IMR-90 (cell line): ENCODE data around the gene NKAIN2. TPM values are rescaled to one million over a fixed set of nuclear protein-coding genes. Genes with fewer than 3 reads are reported as not detected.

ENCODE experiments used
- ATAC-seq: fragments of 200-7000 bp; cut with Tn5 transposase; 2 replicates; pipeline ENCODE4 v1.9.1; 2020; ENCODE audit warnings: low read depth, mild to moderate bottlenecking, moderate library complexity
- BruUV-seq: library from RNA; stranded (reverse); fragments of 400-500 nt; replicated peaks from 2 replicates; lab custom pipeline; 2021; lab: Mats Ljungman, UMichigan
- CTCF ChIA-PET: fragments of 300-600 bp; formaldehyde crosslinking; extraction: SDS; loops from one replicate; lab custom pipeline; 2021; ENCODE audit warnings: antibody characterized with exemption; lab: Yijun Ruan, JAX
- POLR2A ChIA-PET: fragments of 300-600 bp; sonication (Branson Sonifier 250); formaldehyde crosslinking; loops from one replicate; lab custom pipeline; 2022; ENCODE audit warnings: antibody characterized with exemption; ENCODE audit not compliant: unreplicated experiment; lab: Charles Lee
- DNase-seq: peaks from one replicate; pipeline ENCODE4 v3.0.0; 2013
- H2AFZ ChIP-seq: replicated peaks from 2 replicates; pipeline ENCODE3; 2013; ENCODE audit warnings: low read length, mild to moderate bottlenecking; ENCODE audit not compliant: poor library complexity
- H2AK5ac ChIP-seq: 2 replicates; pipeline ENCODE4 v1.6.1; 2013; ENCODE audit warnings: low read depth, low read length, inconsistent platforms
- H2AK9ac ChIP-seq: replicated peaks from 2 replicates; pipeline ENCODE3; 2013; ENCODE audit warnings: mild to moderate bottlenecking, low read depth, low read length, moderate library complexity; ENCODE audit not compliant: poor library complexity
- H2BK120ac ChIP-seq: 2 replicates; pipeline ENCODE4 v1.6.1; 2013; ENCODE audit warnings: low read depth, low read length, inconsistent platforms
- H2BK15ac ChIP-seq: 3 replicates; pipeline ENCODE4 v1.6.1; 2013; ENCODE audit warnings: low read depth, low read length, inconsistent platforms
- H2BK20ac ChIP-seq: 2 replicates; pipeline ENCODE4 v1.6.1; 2013; ENCODE audit warnings: low read depth, mild to moderate bottlenecking, inconsistent platforms, low read length, moderate library complexity
- H2BK5ac ChIP-seq: 2 replicates; pipeline ENCODE4 v1.6.1; 2013; ENCODE audit warnings: mild to moderate bottlenecking, low read depth, low read length, inconsistent platforms; ENCODE audit not compliant: poor library complexity, severe bottlenecking
- H3K14ac ChIP-seq: replicated peaks from 2 replicates; pipeline ENCODE4 v1.6.1; 2013; ENCODE audit warnings: low read depth, low read length, inconsistent platforms
- H3K18ac ChIP-seq: 2 replicates; pipeline ENCODE4 v1.6.1; 2013; ENCODE audit warnings: low read depth, low read length, control low read depth
- H3K23ac ChIP-seq: 2 replicates; pipeline ENCODE4 v1.6.1; 2013; ENCODE audit warnings: low read depth, low read length, inconsistent platforms
- H3K27ac ChIP-seq: 2 replicates; pipeline ENCODE4 v1.5.1; 2013; ENCODE audit warnings: mild to moderate bottlenecking, control low read depth, low read length; ENCODE audit not compliant: insufficient read depth
- H3K27me3 ChIP-seq: 2 replicates; pipeline ENCODE4 v1.6.1; 2013; ENCODE audit warnings: low read length; ENCODE audit not compliant: control insufficient read depth, insufficient read depth
- H3K36me3 ChIP-seq: 2 replicates; pipeline ENCODE4 v1.6.1; 2013; ENCODE audit warnings: low read length, mixed read lengths; ENCODE audit not compliant: control insufficient read depth, insufficient read depth
- H3K4ac ChIP-seq: 2 replicates; pipeline ENCODE4 v1.6.1; 2013; ENCODE audit warnings: low read depth, low read length, inconsistent platforms
- H3K4me1 ChIP-seq: 2 replicates; pipeline ENCODE4 v1.6.1; 2013; ENCODE audit warnings: low read length, mixed read lengths; ENCODE audit not compliant: control insufficient read depth, insufficient read depth
- H3K4me2 ChIP-seq: 2 replicates; pipeline ENCODE4 v1.6.1; 2013; ENCODE audit warnings: low read depth, mild to moderate bottlenecking, control low read depth, low read length, moderate library complexity
- H3K4me3 ChIP-seq: 2 replicates; pipeline ENCODE4 v1.5.1; 2013; ENCODE audit warnings: low read depth, mild to moderate bottlenecking, control low read depth, low read length, moderate library complexity; ENCODE audit not compliant: insufficient read depth
- H3K56ac ChIP-seq: 2 replicates; pipeline ENCODE4 v1.6.1; 2013; ENCODE audit warnings: low read length, inconsistent platforms; ENCODE audit not compliant: insufficient read depth; ENCODE audit errors: extremely low read depth
- H3K79me1 ChIP-seq, 2 experiments: 2 replicates each; pipeline ENCODE4 v1.6.1; 2013; ENCODE audit warnings: low read length in 2 of 2, inconsistent platforms in 1 of 2, low read depth in 1 of 2
- H3K9ac ChIP-seq: 2 replicates; pipeline ENCODE4 v1.6.1; 2013; ENCODE audit warnings: low read depth, low read length, control low read depth
- H3K9me1 ChIP-seq: 2 replicates; pipeline ENCODE4 v1.6.1; 2013; ENCODE audit warnings: low read length, inconsistent platforms; ENCODE audit not compliant: insufficient read depth
- H3K9me3 ChIP-seq: 2 replicates; pipeline ENCODE4 v1.6.1; 2013; ENCODE audit warnings: low read length; ENCODE audit not compliant: control insufficient read depth, insufficient read depth
- H4K20me1 ChIP-seq: 2 replicates; pipeline ENCODE4 v1.6.1; 2013; ENCODE audit warnings: low read length, inconsistent platforms; ENCODE audit not compliant: insufficient read depth
- H4K5ac ChIP-seq: 2 replicates; pipeline ENCODE4 v1.6.1; 2013; ENCODE audit warnings: mild to moderate bottlenecking, low read depth, low read length, control low read depth
- H4K8ac ChIP-seq, 2 experiments: 2 replicates each; pipeline ENCODE4 v1.6.1; 2013; ENCODE audit warnings: low read depth in 2 of 2, low read length in 2 of 2, control low read depth in 1 of 2, inconsistent platforms in 1 of 2
- H4K91ac ChIP-seq: 2 replicates; pipeline ENCODE4 v1.6.1; 2013; ENCODE audit warnings: low read depth, low read length, inconsistent platforms; ENCODE audit not compliant: insufficient read depth
- BHLHE40 ChIP-seq: fragments of 150-350 bp; IDR thresholded peaks from 2 replicates; pipeline ENCODE4 v1.6.1; 2016; ENCODE audit warnings: mild to moderate bottlenecking, low read depth, low read length
- RFX5 ChIP-seq: IDR thresholded peaks from 2 replicates; pipeline ENCODE4 v1.8.0; 2012; ENCODE audit warnings: low read depth, mild to moderate bottlenecking, low read length, moderate library complexity
- USF2 ChIP-seq: fragments of 150-350 bp; IDR thresholded peaks from 2 replicates; pipeline ENCODE4 v1.6.1; 2017; ENCODE audit warnings: mild to moderate bottlenecking, antibody characterized with exemption, low read length, low read depth
- WGBS, 2 experiments: methylation state at CpG; one replicate each; pipeline versions ENCODE4 v1.1.5 to v1.1.7; 2013; ENCODE audit warnings: missing lambda C conversion rate in 2 of 2; ENCODE audit not compliant: insufficient read length in 1 of 2; ENCODE audit errors: extremely low coverage in 2 of 2; 5-methylcytosine and 5-hydroxymethylcytosine counted together
- dilution Hi-C: fragments of 300-500 bp; cut with HindIII; formaldehyde crosslinking; loops from one replicate; pipeline ENCODE4 v1.14.3; 2018; ENCODE audit warnings: low sequenced_read_pairs; ENCODE audit not compliant: unreplicated experiment
- in situ Hi-C: fragments of 300-500 bp; cut with MboI; formaldehyde crosslinking; loops from 3 replicates; pipeline ENCODE4 v1.14.3; 2019; ENCODE audit warnings: low sequenced_read_pairs, inconsistent platforms, mixed read lengths
- intact Hi-C: fragments of 100-400 bp; cut with micrococcal nuclease; formaldehyde crosslinking; loops from 2 replicates; pipeline ENCODE4 v1.10.0; 2022
- polyA plus RNA-seq, 3 experiments: library from polyadenylated mRNA; depleted of rRNA; stranded (reverse); fragments of >200 nt; gene quantifications; 2 replicates each; pipeline ENCODE4 v1.2.3, GENCODE V29; 2012; ENCODE audit warnings: low replicate concordance in 1 of 3
- total RNA-seq: library from RNA; depleted of rRNA; stranded (reverse); fragments of >200 nt; gene quantifications from 2 replicates; pipeline ENCODE4 v1.2.3, GENCODE V29; 2012

The NKAIN2 gene
- total and polyA plus RNA-seq, 2 of the 4 experiments (the other 2 are of a cell fraction) = not detected

GRCh38 chr6:124027392-124027791, 223.7 kb downstream of the NKAIN2 start:
- dilution Hi-C loops = no loop called here

More at GRCh38 chr6:124027392-124027791, 223.7 kb downstream of the NKAIN2 start:
- H3K27ac ChIP-seq = no peak overlapping the region
- TF ChIP-seq BHLHE40 (no peak), USF2 (no peak), RFX5 (no peak)
- no peak overlapping the region for H2AFZ ChIP-seq
- H3K9me1 ChIP-seq = no peaks in the 10 kb centered on the region
- H2BK5ac ChIP-seq = no peak overlapping the region
- H2AK9ac ChIP-seq = no peak overlapping the region
- H4K5ac ChIP-seq = no peak overlapping the region
- no peak overlapping the region for H3K4me3 ChIP-seq
- H4K91ac ChIP-seq = no peak overlapping the region
- intact Hi-C loops (no loop called here), in situ Hi-C loops (no loop called here)
- no peaks in the 10 kb centered on the region for H3K36me3 ChIP-seq
- no peak overlapping the region for H3K4ac ChIP-seq
- no peak overlapping the region for H3K14ac ChIP-seq
- no peak overlapping the region for H3K56ac ChIP-seq
- H2AK5ac ChIP-seq = no peak overlapping the region
- H3K9me3 ChIP-seq = no peaks in the 10 kb centered on the region
- DNase-seq (no peak), ATAC-seq (no peak)
- ChIA-PET POLR2A (no interaction called here), CTCF (no interaction called here)
- 80% methylated on average over 2 of the region's 7 CpGs; no CpG with 5 or more reads in 1 of the 2 experiments for WGBS, 2 experiments
- no peaks in the 10 kb centered on the region for H3K4me1 ChIP-seq
- H2BK120ac ChIP-seq = no peak overlapping the region
- no peaks in the 10 kb centered on the region for H3K79me1 ChIP-seq
- H3K4me2 ChIP-seq = no peak overlapping the region
- no peak overlapping the region for H4K8ac ChIP-seq
- no peaks in the 10 kb centered on the region for H3K27me3 ChIP-seq
- BruUV-seq = no TSS peak
- H3K9ac ChIP-seq = no peak overlapping the region
- no peaks in the 10 kb centered on the region for H4K20me1 ChIP-seq
- H3K18ac ChIP-seq = no peak overlapping the region
- no peak overlapping the region for H2BK15ac ChIP-seq
- H2BK20ac ChIP-seq = no peak overlapping the region
- no peak overlapping the region for H3K23ac ChIP-seq
